SK-N-SH (cell line): Measurements from ENCODE around the gene FAAP24. TPM values are rescaled to one million over a fixed set of nuclear protein-coding genes. Genes with fewer than 3 reads are reported as not detected.

Experiments
- CTCF ChIA-PET: fragments of 300-600, 350-600 bp; formaldehyde crosslinking; extraction: SDS; loops from one replicate; lab custom pipeline; 2021; lab: Yijun Ruan, JAX
- POLR2A ChIA-PET: fragments of 350-600 bp; sonication (Branson Sonifier 250); formaldehyde crosslinking; extraction: SDS; loops from one replicate; lab custom pipeline; 2020; ENCODE audit warnings: antibody characterized with exemption, inconsistent platforms; lab: Yijun Ruan, JAX
- DNase-seq: peaks from one replicate; pipeline ENCODE4 v3.0.0; 2012
- H2AFZ ChIP-seq: fragments of 200-600 bp; sonication (generic); 2 replicates; pipeline ENCODE4 v1.8.1; 2016; ENCODE audit warnings: antibody characterized with exemption, mild to moderate bottlenecking, low read depth
- H3F3A ChIP-seq: fragments of 200-600 bp; sonication (generic); replicated peaks from 2 replicates; pipeline ENCODE3; 2016; ENCODE audit warnings: antibody characterized with exemption, mild to moderate bottlenecking; ENCODE audit not compliant: insufficient read depth
- H3K27ac ChIP-seq, 2 experiments: fragments of 200-500 bp in 1 of 2; fragments of 200-600 bp in 1 of 2; sonication (Bioruptor generic) in 1 of 2; sonication (generic), shearing (Covaris generic) in 1 of 2; 2 replicates each; pipeline versions ENCODE4 v1.5.1 to v1.6.1; 2014 to 2016; ENCODE audit warnings: low read depth in 2 of 2, inconsistent platforms in 1 of 2, low read length in 1 of 2, mild to moderate bottlenecking in 1 of 2, mixed read lengths in 1 of 2
- H3K27me3 ChIP-seq: fragments of 200-600 bp; sonication (generic), shearing (Covaris generic); 2 replicates; pipeline ENCODE4 v1.6.1; 2016; ENCODE audit warnings: mixed run types; ENCODE audit not compliant: insufficient read depth
- H3K36me3 ChIP-seq, 2 experiments: fragments of 200-500 bp in 1 of 2; fragments of 200-600 bp in 1 of 2; sonication (Bioruptor generic) in 1 of 2; sonication (generic) in 1 of 2; replicated peaks in 1 of 2; 2 replicates each; pipeline versions ENCODE3 to v1.5.1; 2014 to 2016; ENCODE audit warnings: low read length in 1 of 2, mild to moderate bottlenecking in 1 of 2; ENCODE audit not compliant: insufficient read depth in 2 of 2, control insufficient read depth in 1 of 2
- H3K4me1 ChIP-seq, 2 experiments: fragments of 200-500 bp in 1 of 2; fragments of 200-600 bp in 1 of 2; sonication (Bioruptor generic) in 1 of 2; sonication (generic), shearing (Covaris generic) in 1 of 2; 2 replicates each; pipeline versions ENCODE4 v1.5.1 to v1.6.1; 2014 to 2016; ENCODE audit warnings: low read depth in 1 of 2, low read length in 1 of 2, mixed run types in 1 of 2; ENCODE audit not compliant: insufficient read depth in 2 of 2, control insufficient read depth in 1 of 2
- H3K4me2 ChIP-seq: fragments of 200-600 bp; sonication (generic), shearing (Covaris generic); 2 replicates; pipeline ENCODE4 v1.6.1; 2017; ENCODE audit warnings: mixed run types
- H3K4me3 ChIP-seq, 2 experiments: fragments of 200-500 bp in 1 of 2; fragments of 200-600 bp in 1 of 2; sonication (Bioruptor generic) in 1 of 2; sonication (generic), shearing (Covaris generic) in 1 of 2; 2 replicates each; pipeline versions ENCODE4 v1.5.1 to v1.8.1; 2014 to 2016; ENCODE audit warnings: low read depth in 2 of 2, inconsistent platforms in 1 of 2, low read length in 1 of 2, mild to moderate bottlenecking in 1 of 2, mixed read lengths in 1 of 2, moderate library complexity in 1 of 2
- H3K79me2 ChIP-seq: fragments of 200-600 bp; sonication (generic); 2 replicates; pipeline ENCODE4 v1.8.1; 2017; ENCODE audit warnings: mild to moderate bottlenecking; ENCODE audit not compliant: insufficient read depth
- H3K9ac ChIP-seq: fragments of 200-600 bp; sonication (generic); 2 replicates; pipeline ENCODE4 v1.6.1; 2017; ENCODE audit warnings: mixed run types
- H3K9me2 ChIP-seq: fragments of 200-600 bp; sonication (generic); 2 replicates; pipeline ENCODE4 v1.6.1; 2017; ENCODE audit warnings: mixed run types
- H3K9me3 ChIP-seq: fragments of 200-600 bp; sonication (generic); 2 replicates; pipeline ENCODE4 v1.6.1; 2017; ENCODE audit warnings: mixed run types, mild to moderate bottlenecking, moderate library complexity
- H4K20me1 ChIP-seq: fragments of 200-600 bp; sonication (generic); 2 replicates; pipeline ENCODE4 v1.6.1; 2017; ENCODE audit warnings: mild to moderate bottlenecking, mixed run types; ENCODE audit not compliant: insufficient read depth
- CHD2 ChIP-seq: fragments of 150-350 bp; IDR thresholded peaks from 2 replicates; pipeline ENCODE4 v1.6.1; 2018; ENCODE audit warnings: low read length; ENCODE audit not compliant: partially characterized antibody
- ELF1 ChIP-seq: IDR thresholded peaks from 2 replicates; pipeline ENCODE4 v1.4.0; 2012
- FOSL2 ChIP-seq: IDR thresholded peaks from 2 replicates; pipeline ENCODE4 v1.4.0; 2012; ENCODE audit warnings: low read depth, mild to moderate bottlenecking, moderate library complexity, borderline replicate concordance
- FOXJ3 ChIP-seq: sonication (generic); formaldehyde crosslinking; IDR thresholded peaks from 2 replicates; pipeline ENCODE4 v1.5.1; 2020; ENCODE audit warnings: mild to moderate bottlenecking, missing genetic modification reagents
- FOXM1 ChIP-seq: IDR thresholded peaks from 2 replicates; pipeline ENCODE4 v1.4.0; 2012; ENCODE audit warnings: low read depth, mild to moderate bottlenecking
- GABPA ChIP-seq: IDR thresholded peaks from 2 replicates; pipeline ENCODE4 v1.4.0; 2012; ENCODE audit warnings: low read depth, mild to moderate bottlenecking
- GATA2 ChIP-seq: sonication (generic); formaldehyde crosslinking; IDR thresholded peaks from 2 replicates; pipeline ENCODE4 v1.5.0; 2020; ENCODE audit warnings: mild to moderate bottlenecking, missing genetic modification reagents
- IRF3 ChIP-seq: fragments of 150-350 bp; IDR thresholded peaks from 2 replicates; pipeline ENCODE4 v1.6.1; 2016; ENCODE audit warnings: mild to moderate bottlenecking, low read depth, low read length
- JUND ChIP-seq: IDR thresholded peaks from 2 replicates; pipeline ENCODE4 v1.4.0; 2012
- MAX ChIP-seq: IDR thresholded peaks from 2 replicates; pipeline ENCODE4 v1.4.0; 2012; ENCODE audit warnings: low read depth
- MXI1 ChIP-seq: IDR thresholded peaks from 2 replicates; pipeline ENCODE4 v1.6.1; 2012; ENCODE audit warnings: mild to moderate bottlenecking, low read depth, low read length, improper control_type of control experiment
- NFIC ChIP-seq: IDR thresholded peaks from 2 replicates; pipeline ENCODE4 v1.4.0; 2012; ENCODE audit warnings: borderline replicate concordance
- PBX3 ChIP-seq: IDR thresholded peaks from 2 replicates; pipeline ENCODE4; 2012
- POLR2AphosphoS5 ChIP-seq: IDR thresholded peaks from 2 replicates; pipeline ENCODE4 v1.6.1; 2012; ENCODE audit warnings: low read depth, low read length
- RCOR1 ChIP-seq: fragments of 150-350 bp; IDR thresholded peaks from 2 replicates; pipeline ENCODE4 v1.6.1; 2017; ENCODE audit warnings: antibody characterized with exemption, low read length
- SIN3A ChIP-seq: IDR thresholded peaks from 2 replicates; pipeline ENCODE4 v1.6.1; 2012; ENCODE audit warnings: low read depth, mild to moderate bottlenecking, low read length, moderate library complexity, borderline replicate concordance
- TAF1 ChIP-seq: IDR thresholded peaks from 2 replicates; pipeline ENCODE4 v1.6.1; 2012; ENCODE audit warnings: low read depth, mild to moderate bottlenecking, low read length, moderate library complexity, borderline replicate concordance
- YY1 ChIP-seq: IDR thresholded peaks from 2 replicates; pipeline ENCODE4 v1.4.0; 2012; ENCODE audit warnings: low read depth, mild to moderate bottlenecking
- WGBS: methylation state at CpG from one replicate; pipeline ENCODE4 v1.1.6; 2017; ENCODE audit warnings: low lambda C conversion rate; 5-methylcytosine and 5-hydroxymethylcytosine counted together
- polyA plus RNA-seq, 3 experiments: library from polyadenylated mRNA; depleted of rRNA; stranded (reverse); fragments of >200 nt; gene quantifications; 2 replicates each; pipeline ENCODE4 v1.2.3, GENCODE V29; 2012

FAAP24 gene
- 3.3 and 3.9 TPM in 2 replicates for polyA plus RNA-seq (2012; rRNA removed)
- polyA plus RNA-seq (2012; cell fraction: cytosol; rRNA removed), result 3.9 and 4.2 TPM in 2 replicates
- 1.9 and 2.0 TPM in 2 replicates for polyA plus RNA-seq (2012; cell fraction: nucleus; rRNA removed)

- H3K27me3 ChIP-seq, result no peaks in the 10 kb centered on the region
- peak; percentile 97 for DNase-seq
- H2AFZ ChIP-seq, result peak within 1 kb of the TSS; percentile 99
- peak within 1 kb of the TSS; percentile 50 to 51; a peak in 2 of 4 replicates for H3K27ac ChIP-seq
- peak within 1 kb of the TSS; percentile 86 for H3K9ac ChIP-seq
- peaks cover 0 to 21% of the 10 kb centered on the region in 2 experiments for H3K36me3 ChIP-seq
- H3K4me1 ChIP-seq, result peaks cover 0 to 10% of the 10 kb centered on the region in 2 experiments; a peak in 1 of 4 replicates
- H3K4me2 ChIP-seq, result peak within 1 kb of the TSS; percentile 98
- peaks cover 12% of the 10 kb centered on the region for H3F3A ChIP-seq
- H4K20me1 ChIP-seq, result no peaks in the 10 kb centered on the region
- peak within 1 kb of the TSS; percentile 49 to 88 for H3K4me3 ChIP-seq
- 1% methylated on average over 51 of the region's 57 CpGs for WGBS
- TF ChIP-seq POLR2AphosphoS5 (peak; percentile 60; the same call in 1 of the 2 replicates), MAX (peak; percentile 43), FOSL2 (no peak; the same call in 1 of the 2 replicates), JUND (no peak), PBX3 (peak; percentile 99), GATA2 (CRISPR knock-in tag) (no peak), FOXJ3 (CRISPR knock-in tag) (0 out of 2 replicates have a peak, but pooled peaks have one; percentile 42), RCOR1 (no peak; the same call in 1 of the 2 replicates), YY1 (peak; percentile 47; the same call in 1 of the 2 replicates), TAF1 (peak; percentile 59; the same call in 1 of the 2 replicates), FOXM1 (no peak), CHD2 (peak; percentile 94), MXI1 (peak; percentile 95), ELF1 (peak; percentile 94), IRF3 (peak; percentile 98), NFIC (no peak), SIN3A (0 out of 2 replicates have a peak, but pooled peaks have one; percentile 66), GABPA (peak; percentile 89)
- H3K79me2 ChIP-seq, result peaks cover 44% of the 10 kb centered on the region
- no peaks in the 10 kb centered on the region for H3K9me3 ChIP-seq
- ChIA-PET CTCF (interaction anchor here (1.5 to 8.6 kb wide), 4 partner anchors 8 to 435 kb away, joined by 3 to 215 read pairs (median 4); no protein-coding TSS in a partner anchor), POLR2A (no interaction called here)
- no peaks in the 10 kb centered on the region for H3K9me2 ChIP-seq
Observed at GRCh38 chr19:32971715-32972540, at the start of gene FAAP24, which contains the start of gene CEP89. TSS of gene FAAP24 (plus strand) at chr19:32972242. CDS start at chr19:32973197, 955 bp downstream. TSS of gene CEP89 (minus strand) at chr19:32971958. CDS start at chr19:32971874, 84 bp downstream.
